Measurements from ENCODE around the gene TMED1.

- TF ChIP-seq SP1 (IDR thresholded peaks at IDR 0.05) (no peak), HDGF (IDR thresholded peaks at IDR 0.05; ENCODE audit: borderline replicate concordance) (no peak), ARNT (IDR thresholded peaks at IDR 0.05) (no peak)
Observed at GRCh38 chr19:10815007-10815536, 20.9 kb downstream of the TMED1 start.

All from HEK293T (cell line).